ENCODE measurements around the gene PRDM2.

Gene PRDM2

GRCh38 chr1:13802782-13803545 lies 103.0 kb downstream of the PRDM2 start:
- no peak for DNase-seq (ENCODE audit: low read depth)
- TF ChIP-seq CTCF (IDR thresholded peaks at IDR 0.05; ENCODE audit: control insufficient read depth, extremely low read depth, insufficient read depth): no peak
- H3K4me3 ChIP-seq (ENCODE audit: low read depth, low read length): no peak overlapping the region

- DNase-seq (ENCODE audit: low read depth): no peak
- H3K4me3 ChIP-seq (ENCODE audit: low read depth, low read length): no peak overlapping the region
- TF ChIP-seq CTCF (IDR thresholded peaks at IDR 0.05; ENCODE audit: control insufficient read depth, extremely low read depth, insufficient read depth): no peak
Observed at GRCh38 chr1:13803546-13804239, 103.7 kb downstream of the PRDM2 start.

GRCh38 chr1:13804240-13804633 lies 104.2 kb downstream of the PRDM2 start:
- no peak for TF ChIP-seq CTCF (IDR thresholded peaks at IDR 0.05; ENCODE audit: control insufficient read depth, extremely low read depth, insufficient read depth)
- no peak overlapping the region for H3K4me3 ChIP-seq (ENCODE audit: low read depth, low read length)
- no peak for DNase-seq (ENCODE audit: low read depth)

- no peak for TF ChIP-seq CTCF (IDR thresholded peaks at IDR 0.05; ENCODE audit: control insufficient read depth, extremely low read depth, insufficient read depth)
- no peak for DNase-seq (ENCODE audit: low read depth)
Observed at GRCh38 chr1:13805431-13805830, 105.4 kb downstream of the PRDM2 start.

GRCh38 chr1:13806108-13806507 lies 106.1 kb downstream of the PRDM2 start:
- H3K4me3 ChIP-seq (ENCODE audit: low read depth, low read length): no peak overlapping the region
- no peak for TF ChIP-seq CTCF (IDR thresholded peaks at IDR 0.05; ENCODE audit: control insufficient read depth, extremely low read depth, insufficient read depth)
- no peak for DNase-seq (ENCODE audit: low read depth)

More at GRCh38 chr1:13805431-13805830, 105.4 kb downstream of the PRDM2 start:
- H3K4me3 ChIP-seq (ENCODE audit: low read depth, low read length): no peak overlapping the region

GRCh38 chr1:13807209-13807608 lies 107.2 kb downstream of the PRDM2 start:
- DNase-seq (ENCODE audit: low read depth): no peak

More at GRCh38 chr1:13807209-13807608, 107.2 kb downstream of the PRDM2 start:
- no peak overlapping the region for H3K4me3 ChIP-seq (ENCODE audit: low read depth, low read length)
- peak; percentile 68 for TF ChIP-seq CTCF (IDR thresholded peaks at IDR 0.05; ENCODE audit: control insufficient read depth, extremely low read depth, insufficient read depth)
